Smooth muscle cell (in vitro differentiated cells): ENCODE results near the gene INPP5B. TPM values are rescaled to one million over a fixed set of nuclear protein-coding genes. Genes with fewer than 3 reads are reported as not detected.
A peak's percentile ranks its signal among the peaks of the same experiment; 100 is the strongest.

Experiments used
- DNase-seq: peaks from one replicate; lab custom pipeline; 2025; ENCODE audit not compliant: unreplicated experiment; lab: John Stamatoyannopoulos, UW
- H2AFZ ChIP-seq: fragments of 200-600 bp; sonication (generic); 2 replicates; pipeline ENCODE4 v1.6.0; 2016; ENCODE audit warnings: antibody characterized with exemption, low read depth, mild to moderate bottlenecking
- H3F3A ChIP-seq: fragments of 200-600 bp; sonication (generic); 2 replicates; pipeline ENCODE4 v1.6.0; 2017; ENCODE audit warnings: antibody characterized with exemption, low read depth
- H3K27ac ChIP-seq: fragments of 200-600 bp; sonication (generic); 2 replicates; pipeline ENCODE4 v1.5.1; 2016; ENCODE audit warnings: low read depth, mild to moderate bottlenecking
- H3K27me3 ChIP-seq: fragments of 200-600 bp; sonication (generic); 2 replicates; pipeline ENCODE4 v1.6.1; 2016; ENCODE audit warnings: low read depth, mild to moderate bottlenecking
- H3K36me3 ChIP-seq: fragments of 200-600 bp; sonication (generic); 2 replicates; pipeline ENCODE4 v1.5.1; 2016; ENCODE audit warnings: low read depth
- H3K4me1 ChIP-seq: fragments of 200-600 bp; sonication (generic); 2 replicates; pipeline ENCODE4 v1.5.1; 2016; ENCODE audit warnings: low read depth
- H3K4me2 ChIP-seq: fragments of 200-600 bp; sonication (generic); 2 replicates; pipeline ENCODE4 v1.6.0; 2016; ENCODE audit warnings: mild to moderate bottlenecking
- H3K4me3 ChIP-seq: fragments of 200-600 bp; sonication (generic); 2 replicates; pipeline ENCODE4 v1.5.1; 2016; ENCODE audit warnings: mild to moderate bottlenecking
- H3K79me2 ChIP-seq: fragments of 200-600 bp; sonication (generic); 2 replicates; pipeline ENCODE4 v1.6.0; 2016; ENCODE audit warnings: low read depth, mild to moderate bottlenecking
- H3K9ac ChIP-seq: fragments of 200-600 bp; sonication (generic); 2 replicates; pipeline ENCODE4 v1.6.0; 2016; ENCODE audit warnings: low read depth
- H3K9me3 ChIP-seq: fragments of 200-600 bp; sonication (generic); replicated peaks from 2 replicates; pipeline ENCODE4 v1.5.1; 2016; ENCODE audit warnings: low read depth
- H4K20me1 ChIP-seq: fragments of 200-600 bp; sonication (generic); 2 replicates; pipeline ENCODE4 v1.6.0; 2016; ENCODE audit warnings: low read depth
- WGBS: methylation state at CpG from one replicate; pipeline ENCODE4 v1.1.7; 2016; ENCODE audit warnings: low lambda C conversion rate; 5-methylcytosine and 5-hydroxymethylcytosine counted together
- polyA plus RNA-seq: library from polyadenylated mRNA; unstranded; fragments of >200 nt; fragmentation: Nextera tagmentation; extraction: Ambion mirVana; gene quantifications from 2 replicates; pipeline ENCODE4 v1.2.1, GENCODE V29; 2016
- small RNA-seq: library from RNA; depleted of rRNA; stranded (forward); fragments of <200 nt; gene quantifications from one replicate; pipeline ENCODE3, GENCODE V24; 2014
- total RNA-seq: library from RNA; depleted of rRNA; stranded (reverse); fragments of >200 nt; gene quantifications from 2 replicates; pipeline ENCODE4 v1.2.3, GENCODE V29; 2014
- TF ChIP-seq, protein P1 (sequence below): fragments of 200-600 bp; sonication (generic); IDR thresholded peaks from 2 replicates; pipeline ENCODE4 v1.5.1; 2017; ENCODE audit warnings: borderline replicate concordance, mild to moderate bottlenecking, antibody characterized with exemption; ENCODE audit not compliant: insufficient read depth, poor library complexity, severe bottlenecking

Gene INPP5B
- total and polyA plus RNA-seq, 2 experiments from 2014 or later, result 6.7 to 11.0 TPM

DNA sequence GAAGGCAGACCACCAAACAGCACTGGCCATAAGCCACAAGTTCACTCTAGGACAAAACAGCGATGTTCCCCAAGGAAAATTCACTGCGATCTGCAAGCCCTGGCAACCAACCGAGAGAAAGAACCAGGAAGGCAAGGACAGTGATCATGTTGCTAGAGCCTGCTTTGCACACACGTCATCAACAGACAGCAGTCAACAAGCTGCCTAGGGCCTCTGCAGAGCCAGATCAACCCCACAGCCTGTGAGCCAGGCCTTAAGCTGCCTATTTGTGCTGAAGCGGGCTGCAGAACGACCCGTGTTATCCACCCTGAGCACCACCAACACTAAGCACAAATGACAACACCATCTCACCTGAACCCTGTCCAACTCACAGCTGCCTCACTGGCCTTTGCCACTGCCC lies 132.6 kb downstream of the INPP5B start:
- Histone ChIP-seq H3K9ac (no peak overlapping the region), H3K27ac (no peak overlapping the region), H3K79me2 (peaks cover 7% of the 10 kb centered on the region), H3K4me1 (peaks cover 3% of the 10 kb centered on the region), H3K36me3 (peaks cover 4% of the 10 kb centered on the region), H3K4me2 (no peak overlapping the region), H3F3A (peaks cover 5% of the 10 kb centered on the region), H4K20me1 (peaks cover 12% of the 10 kb centered on the region), H3K9me3 (no peaks in the 10 kb centered on the region), H2AFZ (no peak overlapping the region), H3K4me3 (no peak overlapping the region), H3K27me3 (no peaks in the 10 kb centered on the region)
- DNase-seq, result no peak
- TF ChIP-seq, protein P1, sequence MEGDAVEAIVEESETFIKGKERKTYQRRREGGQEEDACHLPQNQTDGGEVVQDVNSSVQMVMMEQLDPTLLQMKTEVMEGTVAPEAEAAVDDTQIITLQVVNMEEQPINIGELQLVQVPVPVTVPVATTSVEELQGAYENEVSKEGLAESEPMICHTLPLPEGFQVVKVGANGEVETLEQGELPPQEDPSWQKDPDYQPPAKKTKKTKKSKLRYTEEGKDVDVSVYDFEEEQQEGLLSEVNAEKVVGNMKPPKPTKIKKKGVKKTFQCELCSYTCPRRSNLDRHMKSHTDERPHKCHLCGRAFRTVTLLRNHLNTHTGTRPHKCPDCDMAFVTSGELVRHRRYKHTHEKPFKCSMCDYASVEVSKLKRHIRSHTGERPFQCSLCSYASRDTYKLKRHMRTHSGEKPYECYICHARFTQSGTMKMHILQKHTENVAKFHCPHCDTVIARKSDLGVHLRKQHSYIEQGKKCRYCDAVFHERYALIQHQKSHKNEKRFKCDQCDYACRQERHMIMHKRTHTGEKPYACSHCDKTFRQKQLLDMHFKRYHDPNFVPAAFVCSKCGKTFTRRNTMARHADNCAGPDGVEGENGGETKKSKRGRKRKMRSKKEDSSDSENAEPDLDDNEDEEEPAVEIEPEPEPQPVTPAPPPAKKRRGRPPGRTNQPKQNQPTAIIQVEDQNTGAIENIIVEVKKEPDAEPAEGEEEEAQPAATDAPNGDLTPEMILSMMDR, result no peak
- 87% methylated on average over 7 of the region's 7 CpGs for WGBS

DNA sequence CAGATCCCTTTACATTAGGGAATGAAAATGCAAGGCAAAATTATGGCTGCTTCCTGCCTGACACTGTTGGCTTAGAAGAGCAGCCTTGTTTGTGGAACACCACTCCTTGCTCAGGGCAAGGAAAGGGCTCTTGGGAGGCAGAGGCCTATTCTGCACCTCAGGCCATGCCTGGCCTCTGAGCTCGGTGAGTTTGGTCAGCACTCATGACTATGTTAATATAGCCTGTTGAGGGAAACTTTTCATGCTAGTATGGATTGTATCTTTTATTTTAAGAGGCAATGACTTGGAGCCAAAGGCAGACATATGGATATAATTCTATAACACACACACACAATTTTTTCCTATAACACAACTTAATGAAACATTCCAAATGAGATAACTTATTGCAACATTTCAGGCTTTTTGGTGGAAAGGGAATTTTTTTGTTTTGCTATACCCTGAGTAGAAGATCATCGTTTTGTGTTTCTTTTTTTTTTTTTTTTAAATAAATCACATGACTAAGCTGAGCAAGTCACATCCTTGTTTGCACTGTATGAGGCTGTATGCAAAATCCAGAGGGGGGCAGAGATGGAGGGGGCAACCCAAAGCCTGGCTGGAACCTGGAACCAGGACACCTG lies 133.2 kb downstream of the INPP5B start:
- TF ChIP-seq, protein P1, result no peak
- Histone ChIP-seq H3K4me1 (peaks cover 8% of the 10 kb centered on the region), H3K9me3 (no peaks in the 10 kb centered on the region), H3K79me2 (peaks cover 7% of the 10 kb centered on the region), H3K4me3 (no peak overlapping the region), H3K4me2 (no peak overlapping the region), H3K9ac (no peak overlapping the region), H3F3A (peaks cover 11% of the 10 kb centered on the region), H3K36me3 (peaks cover 4% of the 10 kb centered on the region), H4K20me1 (peaks cover 12% of the 10 kb centered on the region), H3K27me3 (no peaks in the 10 kb centered on the region), H2AFZ (no peak overlapping the region), H3K27ac (no peak overlapping the region)
- 94% methylated on average over 2 of the region's 2 CpGs for WGBS
- DNase-seq, result no peak

DNA sequence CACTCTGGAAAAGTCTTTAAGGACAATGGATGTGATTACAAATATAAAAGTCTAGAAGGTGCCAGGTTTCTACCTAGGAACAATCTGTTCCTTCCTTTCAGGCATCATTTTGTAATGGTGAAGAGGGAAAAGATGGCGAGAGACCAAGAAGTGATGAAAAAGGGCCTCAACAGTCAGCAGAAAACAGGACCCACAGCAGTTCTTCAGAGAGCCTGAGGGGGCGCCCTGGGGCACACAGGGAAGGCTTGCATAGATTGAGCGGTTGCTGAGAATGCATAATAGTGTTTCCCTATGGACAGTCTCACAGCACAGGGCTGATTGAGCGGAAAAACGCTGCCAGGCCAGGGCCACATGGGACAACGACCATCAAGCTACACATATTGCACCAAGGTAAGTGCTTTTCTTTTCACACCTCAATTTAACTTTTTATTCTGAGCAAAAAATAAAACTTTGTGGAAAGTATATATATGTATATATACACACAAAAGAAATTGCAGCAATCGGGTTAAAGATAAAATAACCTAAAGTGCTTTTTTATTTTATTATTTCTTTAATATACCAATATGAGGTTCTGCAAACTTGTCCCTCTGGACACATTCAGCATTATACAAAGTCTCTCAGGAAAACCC lies 135.7 kb downstream of the INPP5B start:
- H2AFZ ChIP-seq, result no peak overlapping the region
- peaks cover 15% of the 10 kb centered on the region for H3K4me1 ChIP-seq
- no peak overlapping the region for H3K27ac ChIP-seq
- peaks cover 4% of the 10 kb centered on the region for H3K36me3 ChIP-seq
- peaks cover 11% of the 10 kb centered on the region for H3F3A ChIP-seq
- H3K9ac ChIP-seq, result no peak overlapping the region
- H3K9me3 ChIP-seq, result no peaks in the 10 kb centered on the region
- peaks cover 20% of the 10 kb centered on the region for H3K79me2 ChIP-seq
- H4K20me1 ChIP-seq, result peaks cover 25% of the 10 kb centered on the region
- TF ChIP-seq, protein P1, result peak; percentile 73
- WGBS, result 34% methylated on average over 7 of the region's 7 CpGs
- no peak overlapping the region for H3K4me2 ChIP-seq
- H3K4me3 ChIP-seq, result no peak overlapping the region
- DNase-seq, result no peak
- H3K27me3 ChIP-seq, result no peaks in the 10 kb centered on the region

Small RNAs within 50 kb of the gene (small RNA-seq; reads per million reads assigned to genes)
- not detected for gene RF00017
- not detected for gene RF00092
- gene RNU6-510P, result not detected
- not detected for gene RNU6-584P

Other genes with a start within 250 kb of the INPP5B start
- gene EPHA10, start 181.9 kb downstream of the INPP5B start, total RNA-seq, result not detected in 2 replicates
- not detected in 2 replicates for gene EPHA10, start 181.9 kb downstream of the INPP5B start, polyA plus RNA-seq
- 0.13 TPM in 1 of 2 replicates, not detected in the other for gene MANEAL, start 153.2 kb downstream of the INPP5B start, total RNA-seq
- gene MANEAL, start 153.2 kb downstream of the INPP5B start, polyA plus RNA-seq, result 0.61 and 0.67 TPM in 2 replicates
- gene C1orf122, start 139.3 kb downstream of the INPP5B start, total RNA-seq, result 56.4 and 57.8 TPM in 2 replicates
- gene C1orf122, start 139.3 kb downstream of the INPP5B start, polyA plus RNA-seq, result 140 and 143 TPM in 2 replicates
- 29.6 and 39.9 TPM in 2 replicates for gene YRDC, start 138.8 kb downstream of the INPP5B start, total RNA-seq
- gene YRDC, start 138.8 kb downstream of the INPP5B start, polyA plus RNA-seq, result 46.0 and 46.4 TPM in 2 replicates
- gene MTF1, start 87.5 kb downstream of the INPP5B start, total RNA-seq, result 5.3 and 25.9 TPM in 2 replicates
- gene MTF1, start 87.5 kb downstream of the INPP5B start, polyA plus RNA-seq, result 6.8 and 8.1 TPM in 2 replicates
- 74.9 and 79.6 TPM in 2 replicates for gene SF3A3, start 43.0 kb upstream of the INPP5B start, total RNA-seq
- gene SF3A3, start 43.0 kb upstream of the INPP5B start, polyA plus RNA-seq, result 50.8 and 54.0 TPM in 2 replicates
- gene FHL3, start 58.5 kb upstream of the INPP5B start, total RNA-seq, result 29.5 and 32.0 TPM in 2 replicates
- 67.1 and 70.2 TPM in 2 replicates for gene FHL3, start 58.5 kb upstream of the INPP5B start, polyA plus RNA-seq
- 72.4 and 73.5 TPM in 2 replicates for gene UTP11, start 65.7 kb upstream of the INPP5B start, total RNA-seq
- 43.7 and 44.4 TPM in 2 replicates for gene UTP11, start 65.7 kb upstream of the INPP5B start, polyA plus RNA-seq
- not detected in 2 replicates for gene POU3F1, start 99.7 kb upstream of the INPP5B start, total RNA-seq
- gene POU3F1, start 99.7 kb upstream of the INPP5B start, polyA plus RNA-seq, result 0.55 and 1.4 TPM in 2 replicates